ENCODE results near the gene HEPH.
A peak's percentile ranks its signal among the peaks of the same experiment; 100 is the strongest.
"Not testable (repeated sequence)": the region's sequence is repeated elsewhere in the genome, so short reads cannot be mapped to it uniquely, and the experiment has no call there.

HEPH gene, protein sequence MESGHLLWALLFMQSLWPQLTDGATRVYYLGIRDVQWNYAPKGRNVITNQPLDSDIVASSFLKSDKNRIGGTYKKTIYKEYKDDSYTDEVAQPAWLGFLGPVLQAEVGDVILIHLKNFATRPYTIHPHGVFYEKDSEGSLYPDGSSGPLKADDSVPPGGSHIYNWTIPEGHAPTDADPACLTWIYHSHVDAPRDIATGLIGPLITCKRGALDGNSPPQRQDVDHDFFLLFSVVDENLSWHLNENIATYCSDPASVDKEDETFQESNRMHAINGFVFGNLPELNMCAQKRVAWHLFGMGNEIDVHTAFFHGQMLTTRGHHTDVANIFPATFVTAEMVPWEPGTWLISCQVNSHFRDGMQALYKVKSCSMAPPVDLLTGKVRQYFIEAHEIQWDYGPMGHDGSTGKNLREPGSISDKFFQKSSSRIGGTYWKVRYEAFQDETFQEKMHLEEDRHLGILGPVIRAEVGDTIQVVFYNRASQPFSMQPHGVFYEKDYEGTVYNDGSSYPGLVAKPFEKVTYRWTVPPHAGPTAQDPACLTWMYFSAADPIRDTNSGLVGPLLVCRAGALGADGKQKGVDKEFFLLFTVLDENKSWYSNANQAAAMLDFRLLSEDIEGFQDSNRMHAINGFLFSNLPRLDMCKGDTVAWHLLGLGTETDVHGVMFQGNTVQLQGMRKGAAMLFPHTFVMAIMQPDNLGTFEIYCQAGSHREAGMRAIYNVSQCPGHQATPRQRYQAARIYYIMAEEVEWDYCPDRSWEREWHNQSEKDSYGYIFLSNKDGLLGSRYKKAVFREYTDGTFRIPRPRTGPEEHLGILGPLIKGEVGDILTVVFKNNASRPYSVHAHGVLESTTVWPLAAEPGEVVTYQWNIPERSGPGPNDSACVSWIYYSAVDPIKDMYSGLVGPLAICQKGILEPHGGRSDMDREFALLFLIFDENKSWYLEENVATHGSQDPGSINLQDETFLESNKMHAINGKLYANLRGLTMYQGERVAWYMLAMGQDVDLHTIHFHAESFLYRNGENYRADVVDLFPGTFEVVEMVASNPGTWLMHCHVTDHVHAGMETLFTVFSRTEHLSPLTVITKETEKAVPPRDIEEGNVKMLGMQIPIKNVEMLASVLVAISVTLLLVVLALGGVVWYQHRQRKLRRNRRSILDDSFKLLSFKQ

GRCh38 chrX:66163849-66164411, at the start of gene HEPH:
Gene HEPH, plus strand, starts transcription at chrX:66164247. Its CDS starts 6,324 bp downstream, at chrX:66170571.
- DNase-seq = peak; percentile 76

- DNase-seq = not testable (repeated sequence)
Observed at GRCh38 chrX:66118722-66119121, 45.3 kb upstream of the HEPH start.

DNA sequence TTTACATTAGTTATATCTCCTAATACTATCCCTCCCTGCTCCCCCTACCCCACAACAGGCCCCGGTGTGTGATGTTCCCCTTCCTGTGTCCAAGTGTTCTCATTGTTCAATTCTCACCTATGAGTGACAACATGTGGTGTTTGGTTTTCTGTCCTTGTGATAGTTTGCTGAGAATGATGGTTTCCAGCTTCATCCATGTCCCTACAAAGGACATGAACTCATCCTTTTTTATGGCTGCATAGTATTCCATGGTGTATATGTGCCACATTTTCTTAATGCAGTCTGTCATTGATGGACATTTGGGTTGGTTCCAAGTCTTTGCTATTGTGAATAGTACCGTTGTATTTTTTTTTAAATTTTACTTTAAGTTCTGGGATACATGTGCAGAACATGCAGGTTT, 42.7 kb upstream of the HEPH start:
- DNase-seq = not testable (repeated sequence)

DNA sequence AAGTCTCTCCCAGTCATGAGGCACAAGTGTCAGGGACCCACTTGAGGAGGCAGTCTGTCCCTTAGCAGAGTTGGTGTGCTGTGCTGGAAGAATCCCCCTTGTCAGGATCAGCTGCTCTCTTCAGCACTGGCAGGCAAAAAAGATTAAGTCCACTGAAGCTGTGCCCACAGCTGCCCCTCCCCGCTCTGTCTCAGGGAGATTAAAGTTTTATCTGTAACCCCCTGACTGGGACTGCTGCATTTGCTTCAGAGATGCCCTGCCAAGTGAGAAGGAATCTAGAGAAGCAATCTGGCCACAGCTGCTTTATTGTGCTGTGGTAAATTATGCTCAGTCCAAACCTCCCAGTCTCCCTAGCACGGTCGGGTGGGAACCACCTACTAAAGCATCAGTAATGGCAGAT, 37.4 kb upstream of the HEPH start:
- no peak for DNase-seq

GRCh38 chrX:66130469-66130868, 33.6 kb upstream of the HEPH start:
- DNase-seq = no peak

DNA sequence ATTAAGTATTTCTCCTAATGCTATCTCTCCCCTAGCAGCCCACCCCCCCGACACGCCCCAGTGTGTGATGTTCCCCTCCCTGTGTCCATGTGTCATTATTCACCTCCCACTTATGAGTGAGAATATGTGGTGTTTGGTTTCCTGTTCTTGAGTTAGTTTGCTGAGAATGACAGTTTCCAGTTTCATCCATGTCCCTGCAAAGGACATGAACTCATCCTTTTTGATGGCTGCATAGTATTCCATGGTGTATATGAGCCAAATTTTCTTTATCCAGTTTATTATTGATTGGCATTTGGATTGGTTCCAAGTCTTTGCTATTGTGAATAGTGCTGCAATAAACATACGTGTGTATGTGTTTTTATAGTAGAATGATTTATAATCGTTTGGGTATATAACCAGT, 28.8 kb upstream of the HEPH start:
- not testable (repeated sequence) for DNase-seq

DNA sequence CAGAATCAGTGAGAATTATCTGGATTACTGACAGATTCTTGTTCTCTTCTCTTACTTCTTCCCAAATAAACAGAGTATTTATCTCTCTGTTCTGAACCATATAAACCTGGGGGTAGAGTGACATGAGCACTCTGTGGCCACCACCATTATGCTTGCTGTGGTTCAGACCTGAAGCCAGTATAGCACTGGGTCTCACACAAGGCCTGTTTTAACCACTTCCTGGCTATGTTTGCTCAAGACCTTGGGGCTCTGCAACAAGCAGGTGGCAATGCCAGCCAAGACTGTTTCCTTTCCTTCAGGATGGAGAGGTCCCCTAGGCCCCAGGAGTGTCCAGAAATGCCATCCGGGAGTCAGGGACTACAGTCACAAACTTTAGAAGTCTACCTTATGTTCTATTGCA, 21.7 kb upstream of the HEPH start:
- DNase-seq = no peak

GRCh38 chrX:66144258-66144657, 19.8 kb upstream of the HEPH start:
- no peak for DNase-seq

DNA sequence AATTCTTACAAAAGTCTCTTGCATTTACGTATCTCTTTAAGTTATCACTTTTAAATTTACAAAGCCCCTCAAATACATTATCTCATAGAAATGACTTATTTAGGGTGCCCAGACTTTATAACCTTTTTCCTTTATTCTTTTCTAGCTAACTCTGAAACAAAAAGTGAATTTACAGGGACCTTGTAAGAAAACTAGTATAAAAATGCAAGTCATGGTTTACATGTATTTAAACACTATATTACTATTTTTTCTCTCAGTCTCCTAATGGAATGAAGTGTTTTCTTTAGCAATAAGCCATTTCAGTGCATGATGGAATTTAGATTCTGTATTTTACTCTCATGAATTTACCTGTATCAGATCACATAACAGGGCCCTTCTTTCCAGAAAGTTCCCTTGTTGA, 14.5 kb upstream of the HEPH start:
- no peak for DNase-seq

GRCh38 chrX:66150163-66150562, 13.9 kb upstream of the HEPH start:
- no peak for DNase-seq

DNA sequence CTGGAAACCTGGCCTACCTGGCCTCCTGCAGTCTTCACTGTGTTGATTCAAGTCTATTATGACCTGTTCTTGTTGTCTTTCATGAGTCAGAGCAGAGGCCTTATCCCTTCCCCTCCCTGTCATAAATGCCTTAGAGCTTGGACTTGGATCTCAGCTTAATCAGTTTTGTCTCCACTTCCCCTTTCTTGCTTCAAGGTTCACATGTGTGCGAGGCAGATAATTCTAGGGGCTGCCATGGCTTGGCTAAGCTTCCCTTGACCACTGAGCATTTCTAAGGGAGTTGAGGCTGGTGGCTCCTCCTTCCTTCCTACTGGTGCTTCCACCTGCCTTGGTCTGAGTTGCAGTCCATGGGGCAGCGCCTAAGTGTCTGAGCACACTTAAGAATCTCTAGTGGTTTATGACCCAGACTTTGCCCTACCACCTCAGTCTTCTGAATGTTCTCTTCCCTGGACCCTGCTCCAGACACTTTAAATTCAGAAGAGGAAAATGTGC, 1.7 kb upstream of the HEPH start:
- DNase-seq = no peak

GRCh38 chrX:66163447-66163846, 600 bp upstream of the HEPH start:
- DNase-seq = no peak

DNA sequence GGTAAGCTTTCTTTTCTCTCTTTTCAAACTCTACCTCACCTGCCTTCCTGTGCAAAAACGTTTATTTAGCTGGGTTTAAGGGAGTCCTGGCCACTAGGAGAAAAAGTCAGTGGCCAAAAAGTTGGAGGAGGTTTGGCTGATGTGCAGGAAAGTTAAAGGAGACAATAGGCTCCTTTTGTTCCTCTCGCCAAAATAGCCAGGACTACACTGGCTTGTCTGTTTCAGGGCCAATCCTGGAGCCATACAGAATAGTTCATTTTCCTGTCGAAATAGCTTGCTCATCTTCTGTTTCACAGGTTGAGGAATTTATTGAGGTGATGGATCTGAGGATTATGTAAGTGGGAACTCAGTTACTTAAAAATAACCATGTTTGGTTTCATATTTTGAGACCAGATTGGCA, 423 bp downstream of the HEPH start:
- no peak for DNase-seq

GRCh38 chrX:66164931-66165330, 884 bp downstream of the HEPH start:
- no peak for DNase-seq

- DNase-seq = no peak
Observed at GRCh38 chrX:66166671-66167070, 2.6 kb downstream of the HEPH start.

- peak; percentile 34 for DNase-seq
Observed at GRCh38 chrX:66167431-66167830, 3.4 kb downstream of the HEPH start.

DNA sequence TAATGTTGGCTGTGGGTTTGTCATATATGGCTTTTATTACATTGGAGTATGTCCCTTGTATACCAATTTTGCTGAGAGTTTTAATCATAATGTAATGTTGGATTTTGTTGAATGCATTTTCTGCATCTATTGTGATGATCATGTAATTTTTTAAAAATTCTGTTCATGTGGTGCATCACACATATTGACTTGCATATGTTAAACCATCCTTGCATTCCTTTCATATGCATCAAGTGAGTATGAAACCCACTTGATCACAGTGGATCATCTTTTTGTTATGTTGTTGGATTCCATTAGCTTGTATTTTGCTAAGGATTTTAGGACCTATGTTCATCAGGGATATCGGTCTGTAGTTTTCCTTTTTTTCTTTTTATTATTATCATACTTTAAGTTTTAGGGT, 12.1 kb downstream of the HEPH start:
- no peak for DNase-seq

- DNase-seq = no peak
Observed at GRCh38 chrX:66191563-66191962, 27.5 kb downstream of the HEPH start.

GRCh38 chrX:66193821-66194220, 29.8 kb downstream of the HEPH start:
- peak; percentile 37 for DNase-seq

DNA sequence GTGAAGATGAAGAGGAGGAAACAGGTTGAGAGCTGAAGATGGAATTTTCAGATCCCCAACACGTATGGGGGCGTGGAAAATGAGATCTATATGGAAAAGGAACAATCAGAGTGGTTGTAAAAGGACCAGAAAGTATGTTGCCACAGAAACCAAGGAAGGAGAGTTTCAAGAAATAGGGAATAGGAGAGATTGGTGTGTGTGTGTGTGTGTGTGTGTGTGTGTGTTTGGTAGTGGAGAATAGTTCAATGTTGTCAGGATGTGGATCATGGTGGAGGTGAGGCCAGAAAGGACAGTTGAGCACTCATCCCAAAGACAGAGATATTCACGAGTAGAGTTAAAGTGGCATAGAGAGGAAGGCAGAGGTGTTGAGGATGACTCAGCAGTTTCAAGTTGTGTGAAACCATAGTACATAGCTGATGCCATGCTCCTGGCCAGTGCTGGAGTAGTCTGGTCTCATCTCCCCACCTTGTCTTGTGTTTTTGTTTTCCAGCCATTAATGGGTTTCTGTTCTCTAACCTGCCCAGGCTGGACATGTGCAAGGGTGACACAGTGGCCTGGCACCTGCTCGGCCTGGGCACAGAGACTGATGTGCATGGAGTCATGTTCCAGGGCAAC, 36.1 kb downstream of the HEPH start:
- no peak for DNase-seq

GRCh38 chrX:66200855-66201795, 37.1 kb downstream of the HEPH start:
- peak; percentile 0 for DNase-seq

Measured in fibroblast of skin of right quadriceps (primary cell).